LNCAP (cell line): ENCODE measurements around the gene ZNF436.

ENCODE experiments used
- TF ChIP-seq, protein P1 (sequence below): fragments of 450-650 bp; IDR thresholded peaks from 2 replicates; pipeline ENCODE4 v1.5.1; 2017; ENCODE audit warnings: mild to moderate bottlenecking

ZNF436 gene

GRCh38 chr1:23322770-23323169 is 46.9 kb downstream of the ZNF436 start:
- TF ChIP-seq, protein P1, sequence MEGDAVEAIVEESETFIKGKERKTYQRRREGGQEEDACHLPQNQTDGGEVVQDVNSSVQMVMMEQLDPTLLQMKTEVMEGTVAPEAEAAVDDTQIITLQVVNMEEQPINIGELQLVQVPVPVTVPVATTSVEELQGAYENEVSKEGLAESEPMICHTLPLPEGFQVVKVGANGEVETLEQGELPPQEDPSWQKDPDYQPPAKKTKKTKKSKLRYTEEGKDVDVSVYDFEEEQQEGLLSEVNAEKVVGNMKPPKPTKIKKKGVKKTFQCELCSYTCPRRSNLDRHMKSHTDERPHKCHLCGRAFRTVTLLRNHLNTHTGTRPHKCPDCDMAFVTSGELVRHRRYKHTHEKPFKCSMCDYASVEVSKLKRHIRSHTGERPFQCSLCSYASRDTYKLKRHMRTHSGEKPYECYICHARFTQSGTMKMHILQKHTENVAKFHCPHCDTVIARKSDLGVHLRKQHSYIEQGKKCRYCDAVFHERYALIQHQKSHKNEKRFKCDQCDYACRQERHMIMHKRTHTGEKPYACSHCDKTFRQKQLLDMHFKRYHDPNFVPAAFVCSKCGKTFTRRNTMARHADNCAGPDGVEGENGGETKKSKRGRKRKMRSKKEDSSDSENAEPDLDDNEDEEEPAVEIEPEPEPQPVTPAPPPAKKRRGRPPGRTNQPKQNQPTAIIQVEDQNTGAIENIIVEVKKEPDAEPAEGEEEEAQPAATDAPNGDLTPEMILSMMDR, result no peak
